GM19025 (cell line): ENCODE data around the gene NNAT.
"Not testable (repeated sequence)": the region's sequence is repeated elsewhere in the genome, so short reads cannot be mapped to it uniquely, and the experiment has no call there.

Source experiments
- ATAC-seq: cut with Tn5 transposase; IDR thresholded peaks from one replicate; pipeline ENCODE4 v1.9.1; 2021; ENCODE audit warnings: mild to moderate bottlenecking, low read depth, moderate library complexity; ENCODE audit not compliant: unreplicated experiment

Gene NNAT

DNA sequence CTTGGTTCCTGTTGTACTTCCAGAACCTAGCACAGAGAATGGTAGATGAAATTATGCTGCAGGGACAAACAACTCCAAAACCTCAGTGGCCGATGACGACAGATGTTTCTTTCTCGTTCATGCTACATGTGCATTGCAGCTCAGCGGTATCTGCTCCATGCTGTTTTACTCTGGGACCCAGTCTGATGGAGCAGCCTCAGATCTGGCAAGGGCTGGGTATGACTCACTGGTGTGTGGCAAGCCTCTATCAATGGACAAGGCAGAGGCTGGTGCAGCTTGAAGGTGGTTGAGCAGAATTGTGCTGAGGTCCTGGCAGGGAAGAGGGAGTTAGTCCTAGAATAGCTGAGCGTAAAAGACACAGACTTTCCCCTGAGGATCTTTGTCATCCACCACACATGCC is 17.0 kb downstream of the NNAT start:
- ATAC-seq: no peak

DNA sequence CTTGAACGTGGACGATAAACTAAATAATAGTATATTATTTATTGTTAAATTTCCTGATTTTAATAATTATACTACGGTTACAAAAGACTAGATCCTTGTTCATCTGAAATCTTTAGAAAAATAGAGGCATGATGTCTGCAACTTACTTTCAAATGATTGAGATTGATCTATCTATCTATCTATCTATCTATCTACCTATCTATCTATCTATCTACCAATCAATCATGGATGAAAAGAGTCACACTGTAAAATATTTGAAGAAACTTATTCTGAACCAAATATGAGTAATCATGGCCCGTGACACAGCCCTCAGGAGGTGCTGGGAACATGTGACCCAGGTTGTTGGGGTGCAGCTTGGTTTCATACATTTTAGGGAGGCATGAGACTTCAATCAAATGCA is 18.4 kb downstream of the NNAT start:
- no peak for ATAC-seq

GRCh38 chr20:37540001-37540400 is 19.0 kb downstream of the NNAT start:
- no peak for ATAC-seq

- ATAC-seq: not testable (repeated sequence)
These were observed 19.8 kb downstream of the NNAT start for GRCh38 chr20:37540838-37541237.

DNA sequence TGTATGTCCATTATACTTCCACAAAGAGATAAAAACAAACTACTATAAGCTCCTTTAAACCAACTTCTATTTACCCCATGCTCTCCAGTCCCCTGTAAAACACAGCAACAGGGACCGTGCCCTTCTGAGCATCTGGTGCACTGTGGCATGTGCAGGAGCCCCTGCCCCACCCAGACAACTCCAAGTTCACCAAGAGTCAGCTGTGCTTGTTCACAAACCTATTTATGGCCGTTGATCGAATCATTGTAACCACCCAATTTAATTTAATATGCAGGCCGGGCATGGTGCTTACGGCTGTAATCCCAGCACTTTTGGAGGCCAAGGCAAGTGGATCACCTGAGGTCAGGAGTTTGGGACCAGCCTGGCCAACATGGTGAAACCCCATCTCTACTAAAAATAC is 20.3 kb downstream of the NNAT start:
- ATAC-seq: no peak

DNA sequence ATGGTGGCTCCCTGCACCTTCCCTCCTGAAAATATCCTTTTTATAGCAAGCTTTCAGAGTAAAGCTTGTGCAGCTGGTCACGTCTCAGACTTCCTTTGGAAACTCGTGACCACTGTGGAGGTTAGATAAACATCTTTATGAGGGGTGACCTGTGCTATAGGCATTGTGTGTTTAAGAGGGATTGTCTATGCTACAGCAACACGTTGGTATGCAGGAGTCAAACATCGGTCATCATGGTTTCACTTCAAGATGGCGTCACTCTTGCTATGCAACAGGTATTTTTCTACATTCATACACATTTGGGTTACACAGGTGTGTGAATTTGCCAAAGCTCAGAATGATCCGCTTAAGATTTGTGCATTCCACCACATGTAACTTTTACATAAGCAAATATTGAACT is 21.2 kb downstream of the NNAT start:
- ATAC-seq: no peak

GRCh38 chr20:37543828-37544227 is 22.8 kb downstream of the NNAT start:
- ATAC-seq: no peak

DNA sequence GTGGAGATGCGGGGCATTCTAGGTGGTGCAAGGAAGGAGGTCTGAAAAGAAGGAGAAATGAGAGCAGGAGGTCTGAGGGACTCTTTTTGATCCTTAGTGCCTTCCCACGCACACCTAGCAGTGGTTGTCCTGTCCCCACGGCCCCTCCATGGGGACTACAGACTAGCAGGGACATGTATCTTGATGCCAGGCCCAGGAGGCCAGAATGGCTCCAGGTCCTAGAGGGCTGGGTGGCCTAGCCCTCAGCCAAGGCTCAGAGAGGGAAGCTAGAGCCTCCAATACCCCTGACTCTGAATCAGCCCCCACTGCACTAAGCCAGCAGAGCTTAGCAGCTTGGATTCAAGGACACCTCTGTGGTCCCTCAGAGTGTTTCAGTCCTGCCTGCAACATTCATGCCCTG is 23.3 kb downstream of the NNAT start:
- ATAC-seq: no peak

GRCh38 chr20:37545516-37545915 is 24.5 kb downstream of the NNAT start:
- ATAC-seq: no peak

DNA sequence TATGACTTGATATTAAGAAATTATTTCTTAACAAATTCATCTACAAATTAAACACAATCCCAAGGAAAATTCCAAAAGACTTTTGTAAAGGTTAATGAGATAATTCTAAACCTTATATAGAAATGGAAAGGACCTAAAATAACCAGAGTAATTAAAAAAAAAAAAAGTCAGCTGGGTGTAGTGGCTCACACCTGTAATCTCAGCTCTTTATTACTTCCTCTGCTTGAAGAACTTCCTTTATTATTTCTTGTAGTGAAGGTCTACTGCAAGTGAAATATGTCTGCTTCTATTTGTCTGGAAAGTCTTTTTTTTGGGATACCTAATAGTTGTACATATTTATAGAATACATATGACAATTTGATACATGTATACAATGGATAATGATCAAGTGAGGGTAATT is 26.9 kb downstream of the NNAT start:
- no peak for ATAC-seq

DNA sequence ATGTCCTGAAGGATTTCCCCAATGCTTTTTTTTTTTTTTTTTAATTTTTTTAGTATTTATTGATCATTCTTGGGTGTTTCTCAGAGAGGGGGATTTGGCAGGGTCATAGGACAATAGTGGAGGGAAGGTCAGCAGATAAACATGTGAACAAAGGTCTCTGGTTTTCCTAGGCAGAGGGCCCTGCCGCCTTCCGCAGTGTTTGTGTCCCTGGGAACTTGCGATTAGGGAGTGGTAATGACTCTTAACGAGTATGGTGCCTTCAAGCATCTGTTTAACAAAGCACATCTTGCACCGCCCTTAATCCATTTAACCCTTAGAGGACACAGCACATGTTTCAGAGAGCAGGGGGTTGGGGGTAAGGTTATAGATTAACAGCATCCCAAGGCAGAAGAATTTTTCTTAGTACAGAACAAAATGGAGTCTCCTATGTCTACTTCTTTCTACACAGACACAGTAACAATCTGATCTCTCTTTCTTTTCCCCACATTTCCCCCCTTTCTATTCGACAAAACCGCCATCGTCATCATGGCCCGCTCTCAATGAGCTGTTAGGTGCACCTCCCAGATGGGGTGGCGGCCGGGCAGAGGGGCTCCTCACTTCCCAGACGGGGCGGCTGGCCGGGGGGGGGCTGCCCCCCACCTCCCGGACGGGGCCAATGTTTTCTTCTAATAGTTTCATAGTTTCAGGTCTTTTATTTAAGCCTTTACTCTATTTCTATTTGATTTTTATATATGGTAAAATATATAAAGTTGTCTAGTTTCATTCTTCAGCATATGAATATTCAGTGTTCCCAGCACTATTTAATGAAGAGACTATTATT is 29.3 kb downstream of the NNAT start:
- ATAC-seq: not testable (repeated sequence)

DNA sequence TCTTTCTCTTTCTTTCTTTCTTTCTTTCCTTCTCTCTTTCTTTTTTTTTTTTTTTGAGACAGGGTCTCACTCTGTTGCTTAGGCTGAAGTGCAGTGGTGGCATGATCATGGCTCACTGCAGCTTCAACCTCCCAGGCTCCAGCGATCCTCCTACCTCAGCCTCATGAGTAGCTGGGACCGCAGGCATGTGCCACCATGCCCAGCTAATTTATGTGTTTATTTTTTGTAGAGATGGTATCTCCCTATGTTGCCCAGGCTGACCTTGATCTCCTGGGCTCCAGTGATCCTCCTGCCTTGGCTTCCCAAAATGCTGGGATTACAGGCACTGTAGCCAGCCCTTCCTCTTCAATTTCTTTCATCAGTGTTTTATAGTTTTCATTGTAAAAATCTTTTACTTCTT is 30.6 kb downstream of the NNAT start:
- not testable (repeated sequence) for ATAC-seq

- ATAC-seq: no peak
These were observed 31.4 kb downstream of the NNAT start for GRCh38 chr20:37552415-37552814.

DNA sequence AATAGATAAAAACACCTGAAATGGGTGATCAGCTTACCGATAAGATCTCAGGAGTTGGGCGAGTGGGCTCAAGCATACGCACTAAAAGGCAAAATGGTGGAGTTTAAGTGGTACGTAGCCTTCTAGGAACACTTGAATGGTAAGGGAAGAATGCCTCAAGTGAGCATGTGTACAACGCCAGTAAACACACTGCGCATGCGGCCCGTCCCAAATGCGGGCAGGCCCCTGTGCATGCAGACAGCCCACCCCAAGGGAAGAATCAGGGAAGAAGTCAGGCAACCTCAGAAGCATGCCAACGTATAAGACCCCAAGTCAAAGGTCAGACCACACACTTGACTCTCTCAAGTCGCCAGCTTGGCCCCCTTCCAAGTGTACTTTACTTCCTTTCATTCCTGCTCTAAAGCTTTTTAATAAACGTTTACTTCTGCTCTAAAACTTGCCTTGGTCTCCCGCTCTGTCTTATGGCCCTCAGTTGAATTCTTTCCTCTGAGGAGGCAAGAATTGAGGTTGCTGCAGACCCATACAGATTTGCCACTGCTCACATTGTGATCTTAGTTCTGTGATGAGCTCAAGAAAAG is 33.8 kb downstream of the NNAT start:
- ATAC-seq: not testable (repeated sequence)

DNA sequence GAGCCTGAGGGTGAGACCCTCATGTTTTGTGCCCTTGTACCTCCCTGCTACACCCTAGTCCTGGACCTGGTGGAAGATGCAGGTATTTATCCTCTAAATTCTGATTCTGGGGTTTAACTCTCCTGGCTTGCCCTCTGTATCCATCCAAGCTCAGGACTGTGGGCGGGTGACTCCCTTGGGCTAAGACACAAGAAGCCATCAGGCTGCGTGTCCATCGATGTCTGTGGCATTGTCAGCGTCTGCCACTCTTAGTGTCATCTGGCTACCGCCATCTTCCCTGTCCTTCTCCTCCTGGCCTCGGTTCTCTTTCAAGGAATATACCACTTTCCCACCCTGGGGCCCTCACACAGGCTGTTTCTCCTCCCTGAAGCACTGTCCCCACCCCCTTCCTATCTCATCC is 35.5 kb downstream of the NNAT start:
- ATAC-seq: no peak

- no peak for ATAC-seq
These were observed 37.3 kb downstream of the NNAT start for GRCh38 chr20:37558306-37558705.

- ATAC-seq: no peak
These were observed 37.7 kb downstream of the NNAT start for GRCh38 chr20:37558779-37559178.

GRCh38 chr20:37559312-37560027 is 38.4 kb downstream of the NNAT start:
- ATAC-seq: no peak

GRCh38 chr20:37560629-37561028 is 39.6 kb downstream of the NNAT start:
- ATAC-seq: no peak

- no peak for ATAC-seq
These were observed 41.8 kb downstream of the NNAT start for GRCh38 chr20:37562695-37563480.

DNA sequence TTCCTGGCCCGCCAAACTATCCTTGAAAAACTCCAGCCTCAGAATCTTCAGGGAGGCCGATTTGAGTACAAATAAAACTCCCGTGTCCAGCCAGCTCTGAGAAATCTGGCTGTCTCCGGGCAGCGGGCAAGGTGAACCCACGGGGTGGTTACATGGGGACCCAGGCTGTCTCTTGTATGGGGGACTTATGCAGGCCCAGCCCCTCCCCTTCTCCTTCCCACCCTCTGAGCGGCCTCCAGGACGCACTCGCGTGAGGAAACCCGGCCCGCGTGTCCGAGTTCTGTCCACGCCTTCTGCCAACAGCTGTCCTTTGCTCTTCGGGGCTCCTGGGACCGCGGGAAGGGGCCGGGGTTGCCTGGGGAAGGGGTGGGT is 43.0 kb downstream of the NNAT start:
- ATAC-seq: no peak
